PC-9 (cell line): Measurements from ENCODE around the gene SNX20. TPM values are rescaled to one million over a fixed set of nuclear protein-coding genes. Genes with fewer than 3 reads are reported as not detected.

ENCODE experiments used
- BruUV-seq: library from RNA; stranded (reverse); fragments of 400-500 nt; replicated peaks from 2 replicates; lab custom pipeline; 2021; lab: Mats Ljungman, UMichigan
- CTCF ChIA-PET: fragments of 300-600 bp; sonication (Branson Sonifier 250); formaldehyde crosslinking; loops from one replicate; lab custom pipeline; 2022; ENCODE audit warnings: antibody characterized with exemption; lab: Charles Lee
- POLR2A ChIA-PET: fragments of 300-600 bp; sonication (Branson Sonifier 250); formaldehyde crosslinking; loops from one replicate; lab custom pipeline; 2022; ENCODE audit warnings: antibody characterized with exemption; ENCODE audit not compliant: unreplicated experiment; lab: Charles Lee
- DNase-seq, 2 experiments: peaks; one replicate each; pipeline versions ENCODE4 v3.0.0 to v3.0.0-alpha.2; 2015 to 2022; ENCODE audit warnings: mixed read lengths in 1 of 2
- H2AFZ ChIP-seq: fragments of 200-600 bp; sonication (generic); 2 replicates; pipeline ENCODE4 v1.8.1; 2017; ENCODE audit warnings: antibody characterized with exemption
- H3F3A ChIP-seq: fragments of 200-600 bp; sonication (generic); 2 replicates; pipeline ENCODE4 v1.8.1; 2017; ENCODE audit warnings: antibody characterized with exemption, mild to moderate bottlenecking, low read depth; ENCODE audit not compliant: insufficient read depth
- H3K27ac ChIP-seq: fragments of 200-600 bp; sonication (generic); 2 replicates; pipeline ENCODE4 v1.6.1; 2016; ENCODE audit warnings: mixed run types
- H3K27me3 ChIP-seq: fragments of 200-600 bp; sonication (generic); 2 replicates; pipeline ENCODE4 v1.6.1; 2016; ENCODE audit warnings: low read depth, mixed run types; ENCODE audit not compliant: insufficient read depth
- H3K36me3 ChIP-seq: fragments of 200-600 bp; sonication (generic); 2 replicates; pipeline ENCODE4 v1.6.1; 2016; ENCODE audit warnings: low read depth, mixed run types
- H3K4me1 ChIP-seq: fragments of 200-600 bp; sonication (generic); replicated peaks from 2 replicates; pipeline ENCODE4 v1.6.1; 2016; ENCODE audit warnings: mixed run types; ENCODE audit not compliant: insufficient read depth
- H3K4me2 ChIP-seq: fragments of 200-600 bp; sonication (generic); 2 replicates; pipeline ENCODE4 v1.6.1; 2017; ENCODE audit warnings: mixed run types
- H3K4me3 ChIP-seq: fragments of 200-600 bp; sonication (generic); 2 replicates; pipeline ENCODE4 v1.6.1; 2016; ENCODE audit warnings: mixed run types
- H3K79me2 ChIP-seq: fragments of 200-600 bp; sonication (generic); 2 replicates; pipeline ENCODE4 v1.6.1; 2017; ENCODE audit warnings: low read depth, mixed run types
- H3K9me2 ChIP-seq: fragments of 200-600 bp; sonication (generic); 2 replicates; pipeline ENCODE4 v1.8.1; 2017; ENCODE audit warnings: mild to moderate bottlenecking; ENCODE audit not compliant: insufficient read depth
- H3K9me3 ChIP-seq: fragments of 200-600 bp; sonication (generic); 2 replicates; pipeline ENCODE4 v1.8.1; 2016; ENCODE audit warnings: low read depth; ENCODE audit not compliant: insufficient read depth
- H4K20me1 ChIP-seq: fragments of 200-600 bp; sonication (generic); 2 replicates; pipeline ENCODE4 v1.8.1; 2017; ENCODE audit not compliant: insufficient read depth
- EZH2 ChIP-seq: fragments of 200-600 bp; sonication (generic); IDR thresholded peaks from 2 replicates; pipeline ENCODE4 v1.8.0; 2017; ENCODE audit warnings: antibody characterized with exemption, low read depth
- intact Hi-C: fragments of 100-400 bp; cut with micrococcal nuclease; formaldehyde crosslinking; loops from one replicate; pipeline ENCODE4 v1.10.0; 2022; ENCODE audit not compliant: unreplicated experiment
- total RNA-seq: library from RNA; stranded (reverse); gene quantifications from 2 replicates; pipeline ENCODE4 v1.2.3, GENCODE V29; 2021
- TF ChIP-seq, protein P1 (sequence below): fragments of 200-600 bp; sonication (generic); conservative IDR thresholded peaks from 2 replicates; pipeline ENCODE4 v1.6.1; 2017; ENCODE audit warnings: mixed run types, antibody characterized with exemption, mild to moderate bottlenecking, moderate library complexity

SNX20 gene
- total RNA-seq, 1 experiment from 2014 or later: not detected

DNA sequence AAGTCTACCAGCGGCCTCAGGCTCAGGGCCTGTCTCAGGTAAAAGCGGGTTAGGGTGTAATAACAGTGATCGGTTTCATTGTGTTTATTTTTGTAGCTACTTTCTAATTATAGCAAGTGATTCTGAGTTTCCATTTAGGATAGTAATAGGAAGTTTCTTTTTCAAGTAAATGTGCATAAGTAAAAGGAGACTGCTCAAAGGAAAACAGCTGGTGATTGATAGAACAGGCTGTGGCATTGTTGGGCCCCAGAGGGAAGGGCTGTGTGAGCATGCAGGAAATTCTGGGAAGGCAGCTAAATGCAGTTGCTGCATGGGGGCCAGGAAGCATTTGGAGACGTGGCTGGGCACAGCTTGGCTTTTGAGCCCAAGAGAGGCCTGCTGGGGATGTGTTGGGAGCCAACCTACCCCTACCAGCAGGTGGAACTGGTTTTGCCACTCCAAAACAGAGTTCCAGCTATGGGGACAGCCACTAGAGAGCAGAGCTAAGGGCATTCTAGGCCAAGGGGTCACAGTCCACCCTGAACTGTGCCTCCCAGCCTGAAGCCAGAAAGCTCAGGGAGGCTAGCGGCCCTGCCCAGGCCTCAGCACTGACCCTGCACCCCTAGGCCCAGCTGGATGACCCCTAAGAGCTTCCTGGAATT lies 12.6 kb downstream of the SNX20 start:
- peak; percentile 31 to 48 for DNase-seq
- BruUV-seq: no TSS peak
- peaks cover 12% of the 10 kb centered on the region; the same call in 1 of the 2 replicates for H3K9me3 ChIP-seq
- H2AFZ ChIP-seq: no peak overlapping the region
- ChIA-PET CTCF (interaction anchor here (0.6 to 2.7 kb wide), 7 partner anchors 9 to 293 kb away, joined by 3 to 20 read pairs (median 3); no protein-coding TSS in a partner anchor), POLR2A (interaction anchor here (0.5 to 0.6 kb wide), 3 partner anchors 99 to 279 kb away, joined by 4 to 5 read pairs (median 5); no protein-coding TSS in a partner anchor)
- no peaks in the 10 kb centered on the region for H3K9me2 ChIP-seq
- 0 out of 2 replicates have a peak, but pooled peaks cover 4% of the 10 kb centered on the region for H3F3A ChIP-seq
- no peaks in the 10 kb centered on the region for H4K20me1 ChIP-seq
- H3K36me3 ChIP-seq: no peaks in the 10 kb centered on the region
- no peak overlapping the region for H3K4me3 ChIP-seq
- no peaks in the 10 kb centered on the region for H3K79me2 ChIP-seq
- intact Hi-C loops: loop anchor here (5.0 kb wide), 2 partner anchors 341 to 646 kb away; no protein-coding TSS in a partner anchor
- H3K27me3 ChIP-seq: no peaks in the 10 kb centered on the region
- no peak for TF ChIP-seq EZH2
- TF ChIP-seq, protein P1, sequence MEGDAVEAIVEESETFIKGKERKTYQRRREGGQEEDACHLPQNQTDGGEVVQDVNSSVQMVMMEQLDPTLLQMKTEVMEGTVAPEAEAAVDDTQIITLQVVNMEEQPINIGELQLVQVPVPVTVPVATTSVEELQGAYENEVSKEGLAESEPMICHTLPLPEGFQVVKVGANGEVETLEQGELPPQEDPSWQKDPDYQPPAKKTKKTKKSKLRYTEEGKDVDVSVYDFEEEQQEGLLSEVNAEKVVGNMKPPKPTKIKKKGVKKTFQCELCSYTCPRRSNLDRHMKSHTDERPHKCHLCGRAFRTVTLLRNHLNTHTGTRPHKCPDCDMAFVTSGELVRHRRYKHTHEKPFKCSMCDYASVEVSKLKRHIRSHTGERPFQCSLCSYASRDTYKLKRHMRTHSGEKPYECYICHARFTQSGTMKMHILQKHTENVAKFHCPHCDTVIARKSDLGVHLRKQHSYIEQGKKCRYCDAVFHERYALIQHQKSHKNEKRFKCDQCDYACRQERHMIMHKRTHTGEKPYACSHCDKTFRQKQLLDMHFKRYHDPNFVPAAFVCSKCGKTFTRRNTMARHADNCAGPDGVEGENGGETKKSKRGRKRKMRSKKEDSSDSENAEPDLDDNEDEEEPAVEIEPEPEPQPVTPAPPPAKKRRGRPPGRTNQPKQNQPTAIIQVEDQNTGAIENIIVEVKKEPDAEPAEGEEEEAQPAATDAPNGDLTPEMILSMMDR: peak; percentile 27; the same call in 1 of the 2 replicates
- H3K4me2 ChIP-seq: peak overlapping the region; percentile 47
- no peak overlapping the region for H3K27ac ChIP-seq
- peaks cover 14% of the 10 kb centered on the region for H3K4me1 ChIP-seq

DNA sequence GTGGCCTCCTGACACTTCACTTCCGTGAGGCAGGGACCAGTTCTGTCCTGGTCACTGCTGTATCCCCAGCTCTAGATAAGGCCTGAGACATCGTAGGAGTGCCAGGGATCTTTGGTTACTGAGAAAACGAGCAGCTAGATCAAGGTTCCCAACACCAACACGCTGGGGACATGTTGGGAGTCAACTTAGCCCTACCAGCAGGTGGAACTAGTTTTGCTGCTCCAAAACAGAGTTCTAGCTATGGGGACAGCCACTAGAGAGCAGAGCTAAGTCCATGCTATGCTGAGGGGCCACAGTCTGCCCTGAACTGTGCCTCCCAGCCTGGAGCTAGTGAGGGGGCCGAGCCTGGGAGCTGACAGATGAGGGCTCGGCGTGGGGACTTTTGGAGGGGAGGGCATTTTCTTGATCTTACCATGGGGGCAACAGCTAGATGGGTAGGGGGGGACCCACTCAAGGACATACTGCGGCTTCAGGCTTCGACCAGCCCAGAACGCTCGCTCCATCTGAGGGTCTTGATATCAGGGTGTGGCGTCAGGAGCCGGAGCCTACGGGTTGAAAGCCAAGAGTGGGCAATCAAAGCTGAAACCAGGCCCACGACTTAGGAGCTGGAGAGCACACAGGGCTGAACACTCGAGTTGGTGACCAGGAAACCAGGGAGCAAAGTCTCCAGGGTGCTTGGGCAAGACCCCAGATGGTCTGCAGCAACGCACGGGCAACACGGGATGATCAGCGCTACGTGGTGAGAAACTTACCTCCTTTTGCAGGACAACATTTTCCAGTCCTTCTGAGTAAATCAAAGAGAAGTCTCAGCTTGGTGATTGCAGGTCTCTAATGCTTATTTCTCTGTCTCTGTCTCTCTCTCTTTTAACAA lies 13.4 kb downstream of the SNX20 start:
- TF ChIP-seq, protein P1: no peak
- TF ChIP-seq EZH2: no peak
- 0 out of 2 replicates have a peak, but pooled peaks cover 4% of the 10 kb centered on the region for H3F3A ChIP-seq
- H3K27me3 ChIP-seq: no peaks in the 10 kb centered on the region
- no TSS peak for BruUV-seq
- intact Hi-C loops: loop anchor here (5.0 kb wide), 2 partner anchors 340 to 645 kb away; no protein-coding TSS in a partner anchor
- POLR2A ChIA-PET: interaction anchor here (0.6 kb wide), 1 partner anchor 139 kb away, joined by 4 read pairs; no protein-coding TSS in a partner anchor
- peak overlapping the region; percentile 47 for H3K4me2 ChIP-seq
- H3K9me2 ChIP-seq: no peaks in the 10 kb centered on the region
- H3K4me3 ChIP-seq: no peak overlapping the region
- H2AFZ ChIP-seq: no peak overlapping the region
- H4K20me1 ChIP-seq: no peaks in the 10 kb centered on the region
- CTCF ChIA-PET: interaction anchor here (0.6 to 2.7 kb wide), 6 partner anchors 10 to 293 kb away, joined by 3 to 20 read pairs (median 4); no protein-coding TSS in a partner anchor
- no peaks in the 10 kb centered on the region for H3K79me2 ChIP-seq
- peaks cover 14% of the 10 kb centered on the region for H3K4me1 ChIP-seq
- H3K27ac ChIP-seq: no peak overlapping the region
- no peak for DNase-seq
- H3K36me3 ChIP-seq: no peaks in the 10 kb centered on the region
- H3K9me3 ChIP-seq: peaks cover 9% of the 10 kb centered on the region; the same call in 1 of the 2 replicates
